GM19025 (cell line): ENCODE data around the gene RAB24.

Experiments used
- ATAC-seq: cut with Tn5 transposase; IDR thresholded peaks from one replicate; pipeline ENCODE4 v1.9.1; 2021; ENCODE audit warnings: mild to moderate bottlenecking, low read depth, moderate library complexity; ENCODE audit not compliant: unreplicated experiment

Gene RAB24

DNA sequence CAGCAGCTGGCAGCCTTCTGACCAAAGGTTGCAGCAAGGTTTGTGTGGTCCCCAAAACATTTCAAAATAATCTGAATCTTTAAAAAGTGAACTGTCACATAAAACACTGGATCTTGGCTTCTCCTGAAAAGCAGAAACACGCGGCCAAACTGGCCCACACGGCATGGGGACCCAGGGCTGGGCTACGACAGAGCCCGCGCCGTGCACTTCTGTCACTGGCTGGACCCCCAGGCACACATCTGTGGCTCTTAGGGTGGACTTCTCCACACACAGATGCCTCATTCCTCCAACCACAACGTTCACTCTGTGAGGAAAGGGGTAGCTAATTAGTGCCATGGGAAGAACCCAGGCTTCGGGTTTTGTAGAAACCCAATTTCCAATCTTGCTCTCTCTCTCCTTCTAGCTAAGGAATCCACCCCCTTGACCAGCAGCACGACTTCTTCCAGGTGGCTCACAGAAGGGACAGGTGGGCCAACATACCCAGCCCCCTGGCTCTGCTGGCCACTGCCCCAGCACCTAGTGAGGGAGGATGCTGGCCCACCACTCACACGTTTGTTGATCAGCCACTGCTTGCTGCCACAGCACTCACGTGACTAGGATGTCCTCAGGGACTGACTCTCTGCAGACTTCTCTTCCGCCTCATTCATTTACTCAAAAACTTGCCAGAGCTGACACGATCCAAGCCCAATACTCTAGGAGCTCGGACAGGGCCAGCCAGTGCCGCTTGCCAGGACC is 30.1 kb upstream of the RAB24 start:
- ATAC-seq = no peak

DNA sequence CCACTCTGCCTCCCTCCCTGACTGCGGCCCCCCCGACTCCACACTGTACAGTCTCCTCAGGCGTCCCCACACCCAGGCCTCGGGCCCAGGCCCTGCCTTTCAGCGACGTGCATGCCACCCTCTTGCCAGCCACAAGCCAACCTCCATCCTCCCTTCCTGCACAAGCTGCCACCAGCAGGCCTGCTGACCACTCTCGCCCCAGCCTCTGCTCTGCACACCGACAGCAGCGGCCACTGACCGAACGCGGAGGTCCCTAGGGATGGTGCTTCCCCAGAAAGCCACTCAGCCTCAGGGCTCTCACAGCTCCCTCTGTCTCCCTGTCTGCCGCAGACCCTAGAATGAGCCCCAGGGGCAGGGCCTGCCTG is 29.4 kb upstream of the RAB24 start:
- no peak for ATAC-seq

DNA sequence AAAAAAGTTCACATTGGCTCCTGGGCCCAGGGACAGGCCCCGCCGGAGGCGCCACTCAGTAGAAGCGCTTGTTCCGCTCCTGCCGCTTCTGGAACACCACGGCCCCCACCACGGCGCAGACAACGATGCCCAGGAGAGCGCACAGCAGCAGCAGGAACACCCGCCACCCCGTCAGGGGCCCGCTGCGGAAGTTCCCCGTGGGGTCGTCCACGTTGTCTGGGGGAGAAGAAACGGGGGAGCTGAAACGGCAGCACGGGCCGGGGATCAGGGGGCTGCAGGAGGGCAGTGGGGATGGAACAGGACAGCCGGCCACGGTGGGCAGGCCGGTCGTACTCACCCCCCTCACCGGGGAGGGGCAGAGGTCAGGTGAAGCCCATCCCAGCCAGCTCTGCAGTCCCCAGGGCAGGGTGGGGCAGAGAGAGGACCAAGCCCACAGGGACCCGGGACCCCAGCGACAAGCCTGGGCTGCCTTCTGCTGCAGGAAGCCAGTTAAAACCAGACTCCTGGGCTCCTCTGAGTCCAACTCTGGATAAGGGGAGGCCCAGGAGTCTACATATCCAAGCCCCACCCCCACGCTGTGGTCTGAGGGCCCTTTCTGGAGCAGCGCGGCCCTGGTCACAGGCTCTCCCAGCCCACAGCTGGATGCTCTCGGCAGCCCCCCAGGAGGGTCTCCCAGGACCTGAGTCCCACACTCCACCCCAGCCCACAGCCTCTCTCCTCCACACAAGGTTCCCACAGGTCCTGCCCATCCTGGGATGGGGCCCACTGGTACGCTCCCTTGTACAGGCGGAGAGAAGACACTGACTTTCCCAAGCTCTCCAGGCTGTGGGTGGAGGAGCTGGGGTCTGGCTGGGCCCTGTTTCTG is 28.7 kb upstream of the RAB24 start:
- no peak for ATAC-seq

DNA sequence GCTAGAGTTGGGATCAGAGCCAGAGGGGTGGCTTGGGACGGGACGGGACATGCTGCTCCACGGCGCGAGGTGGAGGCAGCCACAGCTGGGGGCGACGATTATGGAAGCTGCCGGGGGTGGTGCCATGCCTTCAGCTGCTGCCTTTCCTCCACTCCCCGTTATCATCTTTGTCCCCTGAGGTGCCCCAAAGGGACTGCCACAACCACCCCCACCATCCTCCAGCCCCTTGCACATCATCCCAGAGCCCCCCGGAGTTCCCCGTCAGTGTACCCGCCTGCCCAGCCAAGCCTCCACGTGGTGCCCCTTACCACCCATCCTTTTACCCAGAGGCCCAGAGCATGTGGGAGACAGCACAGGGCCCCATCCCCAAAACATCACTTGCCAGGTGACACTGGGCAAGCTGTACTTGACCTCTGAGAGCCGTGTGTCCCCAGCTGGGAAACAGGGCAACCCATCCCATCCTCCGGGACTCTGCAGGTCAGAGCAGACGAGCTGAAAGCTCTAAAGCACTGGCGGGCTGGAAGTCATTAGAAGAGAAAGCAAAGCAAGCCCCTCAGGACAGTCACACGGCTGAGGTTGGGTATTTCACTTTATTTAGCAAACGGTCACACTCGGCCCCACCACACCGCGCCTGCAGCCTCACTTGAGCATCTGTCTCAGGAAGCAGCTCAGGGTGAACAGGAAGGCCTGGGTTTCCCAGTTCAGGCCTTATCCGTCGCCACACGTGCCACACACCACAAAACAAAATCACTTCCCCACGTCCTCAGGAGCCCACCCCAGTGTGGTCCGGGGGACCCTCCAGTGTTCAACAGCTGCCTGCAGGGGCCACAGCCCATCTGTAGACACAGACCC is 27.7 kb upstream of the RAB24 start:
- ATAC-seq = no peak

DNA sequence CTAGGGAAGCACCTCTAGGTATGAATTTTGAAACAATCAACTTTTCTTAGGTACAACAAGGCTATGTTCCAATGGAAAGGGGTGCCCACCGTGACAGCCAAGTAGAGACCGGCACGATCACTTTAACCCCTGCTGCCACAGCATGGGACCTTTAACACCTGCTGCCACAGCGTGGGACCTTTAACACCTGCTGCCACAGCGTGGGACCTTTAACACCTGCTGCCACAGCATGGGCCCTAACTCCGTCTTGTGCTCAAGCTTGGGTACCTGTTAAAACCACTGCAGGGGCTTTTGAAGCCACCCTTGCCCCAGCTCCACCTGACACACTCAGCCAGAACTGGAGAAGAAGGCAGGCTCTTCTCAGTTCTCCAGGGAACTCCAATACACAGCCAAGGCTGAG is 26.4 kb upstream of the RAB24 start:
- no peak for ATAC-seq

DNA sequence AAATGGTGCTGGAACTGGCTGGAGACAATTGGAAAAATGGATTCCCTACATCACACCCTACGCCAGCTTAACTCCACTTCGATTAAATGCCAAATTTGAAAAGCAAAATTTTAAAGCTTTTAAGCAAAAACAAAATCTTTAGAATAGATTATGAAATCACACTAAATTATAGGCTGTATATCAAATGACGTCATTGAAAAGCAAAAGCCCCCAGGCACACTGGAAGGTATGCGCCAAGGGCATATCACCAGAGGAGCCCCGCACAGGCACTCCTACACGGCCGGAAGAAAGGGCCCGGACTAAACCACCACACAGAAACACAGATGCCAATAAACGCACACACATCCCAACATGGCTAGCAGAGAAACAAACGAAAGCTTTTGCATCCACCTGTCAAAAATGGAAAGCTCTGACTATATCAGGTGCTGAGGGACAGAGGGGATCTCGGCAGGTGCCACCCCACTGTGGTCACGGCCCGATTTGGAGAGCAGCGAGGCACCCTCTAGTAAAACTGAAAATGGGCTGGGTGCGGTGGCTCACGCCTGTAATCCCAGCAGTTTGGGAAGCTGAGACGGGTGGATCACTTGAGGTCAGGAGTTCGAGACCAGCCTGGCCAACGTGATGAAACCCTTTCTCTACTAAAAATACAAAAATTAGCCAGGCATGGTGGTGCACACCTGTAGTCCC is 25.2 kb upstream of the RAB24 start:
- no peak for ATAC-seq

DNA sequence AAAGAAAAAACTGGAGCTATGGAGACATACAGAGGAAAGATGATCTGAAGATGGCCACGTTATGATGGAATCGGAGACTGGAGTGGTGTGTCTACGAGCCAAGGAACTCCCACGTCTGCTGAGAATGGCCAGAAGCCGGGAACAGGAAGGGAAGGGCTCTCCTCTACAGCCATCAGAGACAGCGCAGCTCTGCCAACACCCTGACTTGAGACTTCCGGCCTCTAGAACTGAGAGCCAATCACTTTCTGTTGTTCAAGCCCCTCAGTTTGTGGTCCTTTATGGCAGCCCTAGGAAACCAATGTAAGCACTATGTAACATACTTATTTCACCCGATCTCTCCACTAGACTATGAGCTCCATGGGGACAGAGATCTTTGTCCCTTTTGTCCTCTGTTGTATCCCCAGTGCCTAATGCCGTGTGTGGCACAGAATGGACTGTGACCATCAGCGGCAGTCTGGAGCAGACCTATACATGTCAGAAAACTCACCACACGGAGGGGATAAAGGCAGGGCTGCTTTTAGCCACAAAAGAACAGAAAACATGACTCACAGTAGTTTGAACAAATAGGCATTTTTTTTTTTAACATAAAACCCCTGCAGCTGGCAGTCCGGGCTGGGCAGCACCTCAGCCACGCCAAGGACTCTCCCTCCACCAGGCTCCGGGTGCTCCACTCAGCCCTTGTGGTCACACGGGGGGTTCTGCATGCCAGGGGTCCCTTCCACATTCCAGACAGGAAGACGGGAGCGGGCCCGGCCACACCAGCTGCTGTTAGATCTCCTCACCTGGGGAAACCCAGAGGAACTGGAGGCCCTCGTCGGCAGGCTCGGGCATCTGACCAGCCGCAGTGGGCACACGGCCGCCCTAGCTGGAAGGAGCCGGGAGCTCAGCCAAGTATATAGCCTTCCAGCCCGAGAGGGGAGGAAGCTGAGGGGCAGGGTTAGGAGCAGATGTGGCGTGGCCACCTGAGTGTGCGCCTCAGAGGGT is 24.3 kb upstream of the RAB24 start:
- no peak for ATAC-seq

DNA sequence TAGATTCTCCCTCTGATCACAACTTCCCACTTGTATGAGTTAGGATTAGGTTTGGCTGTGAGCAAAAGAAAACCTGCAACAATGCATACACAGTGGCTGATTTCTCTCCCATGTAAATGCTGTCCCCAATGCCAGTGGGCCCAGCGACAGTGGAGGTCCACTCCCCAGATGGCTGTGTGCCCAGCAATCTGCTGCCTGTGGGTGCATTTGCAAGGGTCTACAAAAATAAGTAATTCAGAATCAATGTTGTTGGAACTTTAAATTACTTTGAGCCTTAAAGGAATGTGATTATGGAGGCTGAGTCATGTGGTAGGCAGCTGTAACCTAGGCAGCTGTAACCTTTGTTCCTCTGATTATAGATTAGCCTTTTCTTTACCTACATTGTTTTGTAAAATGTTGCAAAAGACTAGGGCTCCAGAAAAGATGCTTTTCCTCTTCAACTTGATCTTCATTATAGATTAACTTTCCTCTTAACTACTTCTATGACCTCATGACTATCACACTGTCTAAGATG is 22.4 kb upstream of the RAB24 start:
- ATAC-seq = no peak

DNA sequence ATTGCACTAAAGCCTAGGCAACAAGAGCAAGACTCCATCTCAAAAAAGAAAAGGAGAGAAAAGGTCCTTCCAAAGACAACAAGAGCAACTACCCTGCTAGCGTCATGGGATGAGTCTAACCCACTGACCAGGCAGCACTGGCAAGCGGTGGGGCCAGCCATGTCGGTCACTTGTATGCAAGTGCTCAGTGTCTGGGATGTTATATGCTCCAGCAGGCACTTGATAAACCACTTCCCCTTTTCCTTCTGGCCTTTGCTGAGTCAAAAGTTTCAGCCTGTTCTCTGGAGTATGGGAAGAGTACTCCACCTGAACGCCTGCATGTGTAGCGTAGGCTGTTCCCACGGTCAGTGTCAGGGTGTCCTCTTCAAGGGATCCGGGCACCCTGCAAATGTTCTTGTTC is 17.4 kb upstream of the RAB24 start:
- no peak for ATAC-seq

DNA sequence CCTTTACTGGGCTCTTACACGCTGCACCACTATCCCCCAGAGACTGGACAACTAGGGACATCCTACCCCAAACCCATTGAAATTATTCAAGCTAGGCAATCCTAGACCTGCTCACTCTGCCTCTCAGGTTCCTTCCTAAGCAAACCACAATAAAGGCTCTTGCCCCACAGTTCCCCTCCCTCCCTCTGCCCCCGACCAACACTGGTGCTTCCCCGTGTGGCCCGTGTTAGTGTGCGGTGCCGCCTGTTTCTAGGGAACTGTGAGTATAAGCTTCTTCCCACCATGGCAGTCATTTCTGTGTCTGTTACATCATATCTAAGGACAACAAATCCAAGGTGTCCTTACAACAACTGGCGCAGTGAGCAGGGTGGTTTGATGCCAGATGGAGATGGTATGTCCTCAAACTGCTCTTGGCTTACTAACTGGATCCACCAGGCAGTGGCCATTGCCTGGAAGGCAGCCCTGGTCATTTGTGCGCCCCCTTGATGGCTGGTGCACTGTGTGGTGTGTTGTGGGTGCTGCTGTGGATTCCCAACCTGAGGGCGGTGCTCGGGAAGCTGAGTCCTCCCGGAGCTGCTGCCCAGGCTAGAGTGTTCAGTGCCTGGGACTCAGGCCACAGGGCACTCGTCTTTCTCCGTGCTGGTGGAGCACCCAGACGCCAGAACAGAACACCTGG is 16.5 kb upstream of the RAB24 start:
- no peak for ATAC-seq

DNA sequence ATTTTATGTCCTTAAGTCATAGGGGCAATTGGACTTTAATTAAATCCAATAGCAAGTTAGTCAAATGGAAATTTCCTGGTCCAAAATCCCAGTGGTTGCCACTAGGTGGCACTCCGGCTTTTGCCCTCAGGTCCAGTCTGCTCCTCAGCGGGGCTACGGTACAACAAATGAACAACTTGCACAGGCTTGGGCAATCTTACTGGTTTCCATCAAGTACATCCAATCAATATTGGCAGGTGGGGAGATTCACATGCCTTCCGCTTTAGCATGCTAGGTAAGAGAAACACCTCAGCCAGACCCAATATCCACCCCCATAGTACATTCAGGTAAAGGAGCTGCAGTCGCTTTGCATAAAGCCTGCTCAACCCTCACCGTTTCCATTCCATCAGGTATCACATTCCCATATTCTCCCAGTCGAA is 14.4 kb upstream of the RAB24 start:
- ATAC-seq = no peak

DNA sequence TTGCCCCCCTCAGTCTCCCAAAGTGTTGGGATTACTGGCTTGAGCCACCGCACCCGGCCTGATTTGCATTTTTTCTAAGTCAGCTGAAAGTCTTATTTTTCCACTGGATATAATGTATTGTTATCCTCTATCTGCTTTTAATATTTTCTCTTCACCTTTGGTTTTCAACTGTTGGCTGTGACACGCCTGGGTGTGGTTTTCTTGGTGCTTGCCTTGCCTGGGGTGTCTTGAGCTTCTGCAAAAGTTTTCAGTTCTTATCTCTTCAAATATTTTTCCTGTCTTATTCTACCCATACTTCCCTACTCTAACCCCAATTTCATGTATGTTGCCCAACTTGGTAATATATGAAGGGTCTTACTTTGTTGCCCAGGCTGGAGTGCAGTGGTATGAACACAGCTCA is 12.5 kb upstream of the RAB24 start:
- no peak for ATAC-seq

DNA sequence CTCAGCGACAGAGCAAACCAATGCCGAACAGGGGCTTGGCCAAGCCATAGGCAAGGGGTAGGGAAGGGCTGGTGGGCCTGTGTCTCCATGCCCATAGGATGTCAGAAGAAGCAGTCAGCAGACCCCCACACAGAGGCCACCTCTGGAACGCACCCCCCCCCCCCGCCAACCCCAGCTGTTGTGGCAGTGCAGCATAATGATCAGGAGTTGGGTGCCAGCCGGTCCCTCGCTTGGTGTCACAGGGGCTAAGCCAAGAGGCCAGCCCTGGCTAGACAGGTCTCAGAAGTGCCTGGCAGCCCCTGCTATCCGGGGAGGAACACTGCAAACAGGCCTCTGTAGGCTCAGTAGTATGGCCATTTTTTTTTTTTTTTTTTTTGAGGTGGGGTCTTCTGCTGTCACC is 11.9 kb upstream of the RAB24 start:
- no peak for ATAC-seq

DNA sequence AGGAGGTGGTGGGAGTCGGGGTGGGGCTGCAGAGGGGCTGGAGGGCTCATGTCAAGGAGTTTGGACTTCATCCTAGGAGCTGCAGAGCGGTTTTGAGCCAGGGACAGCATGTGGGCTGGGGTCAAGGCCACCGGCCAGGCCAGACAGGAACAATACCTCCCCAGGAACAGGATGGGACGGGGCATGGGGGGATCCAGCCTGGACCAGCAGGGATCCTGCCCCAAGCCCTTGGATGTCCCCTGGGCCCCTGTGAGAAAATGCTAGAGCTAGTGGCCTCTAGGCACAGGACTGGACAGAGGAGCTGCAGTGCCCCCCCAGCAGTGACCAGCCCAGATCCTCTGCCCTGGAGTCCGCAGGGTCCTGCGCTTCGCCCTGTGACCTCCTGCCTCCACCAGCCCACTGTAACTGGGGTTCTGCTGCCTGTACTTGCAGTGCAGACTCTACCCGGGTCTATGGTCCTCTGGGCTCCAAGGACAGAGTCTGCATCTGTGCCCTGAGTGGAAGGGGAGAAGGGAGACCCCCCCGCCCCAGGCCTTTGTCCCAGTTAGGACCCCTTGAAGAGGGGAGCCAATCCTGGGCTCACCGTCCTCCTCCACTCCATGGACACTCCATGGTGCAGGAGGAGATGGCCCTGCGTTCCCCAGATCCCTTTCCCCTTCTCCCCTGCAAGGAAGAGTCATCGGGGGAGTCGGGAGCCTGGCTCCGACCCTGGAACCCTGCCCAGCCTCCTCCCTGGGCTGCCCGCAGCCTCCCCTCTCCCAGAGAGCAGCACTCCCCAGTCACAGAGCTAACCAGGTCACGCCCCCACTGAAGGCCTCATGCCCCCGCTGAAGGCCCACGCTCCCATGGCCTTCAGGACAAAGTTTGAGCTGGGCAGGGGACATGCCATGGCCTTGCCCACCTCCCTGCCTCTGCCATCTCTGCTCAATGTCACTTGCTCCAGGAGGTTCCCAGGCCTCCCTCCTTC is 11.1 kb upstream of the RAB24 start:
- ATAC-seq = no peak

DNA sequence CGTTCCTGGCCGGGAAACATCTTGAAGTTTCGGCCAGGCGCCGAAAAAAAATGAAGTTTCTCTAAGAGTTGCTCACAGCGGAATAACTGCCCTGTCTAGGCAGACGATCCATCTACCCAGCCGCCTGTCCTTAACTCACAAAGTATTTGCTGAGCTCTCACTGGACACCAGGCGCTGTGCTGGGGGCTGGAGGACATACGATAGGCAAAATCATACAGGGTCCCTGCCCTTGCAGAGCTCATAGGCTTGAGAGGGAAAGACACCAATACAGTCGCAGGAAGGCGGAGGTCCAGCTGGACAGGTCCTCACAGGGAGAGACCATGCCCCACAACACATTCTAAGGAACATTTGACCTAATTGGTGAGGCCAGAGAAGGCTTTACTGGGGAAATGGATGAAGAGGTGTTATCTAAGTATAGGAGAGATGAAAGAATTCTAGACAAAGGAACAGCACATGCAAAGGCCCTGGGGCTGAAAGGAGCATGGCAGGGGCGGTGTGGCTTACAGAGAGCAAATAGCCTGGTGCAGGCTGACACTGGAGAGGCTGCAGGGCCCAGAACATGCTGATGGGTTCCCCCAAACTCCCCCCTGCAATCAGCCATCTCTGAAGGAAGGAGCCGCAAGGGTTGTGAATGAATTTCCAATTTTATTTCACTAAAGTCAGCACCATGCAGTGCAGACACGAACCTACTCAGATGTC is 10.2 kb upstream of the RAB24 start:
- no peak for ATAC-seq

DNA sequence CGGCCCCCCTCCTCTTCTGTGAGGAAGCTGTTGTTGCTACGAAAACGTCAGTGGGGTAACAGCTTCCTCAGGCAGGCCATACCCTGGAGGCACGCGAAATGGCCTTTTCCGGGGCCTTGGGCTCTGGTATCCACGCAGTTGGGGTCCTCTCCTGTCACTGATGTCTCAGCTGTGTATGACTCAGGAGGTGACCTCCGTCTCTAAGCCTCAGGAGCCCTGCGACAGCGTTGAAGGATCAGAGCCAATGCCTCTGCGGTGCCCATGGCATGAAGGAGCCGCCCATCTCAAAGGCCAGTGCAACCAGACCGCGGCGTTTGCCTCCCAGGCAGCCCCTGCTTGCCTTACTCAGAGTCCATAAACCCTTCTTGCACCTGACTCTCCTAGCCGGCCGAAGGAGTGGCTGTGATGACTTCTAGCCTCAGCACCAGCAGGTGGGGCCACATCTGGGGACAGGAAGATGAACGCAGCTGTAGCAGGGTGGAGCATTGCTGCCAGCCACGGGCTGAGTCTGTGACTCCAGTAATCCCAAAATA is 9.2 kb upstream of the RAB24 start:
- no peak for ATAC-seq
